ENCODE data around the gene ETNK2. TPM values are rescaled to one million over a fixed set of nuclear protein-coding genes. Genes with fewer than 3 reads are reported as not detected.
A peak's percentile ranks its signal among the peaks of the same experiment; 100 is the strongest.

The ETNK2 gene
- polyA plus RNA-seq, 1 experiment: 25.6 TPM

DNA sequence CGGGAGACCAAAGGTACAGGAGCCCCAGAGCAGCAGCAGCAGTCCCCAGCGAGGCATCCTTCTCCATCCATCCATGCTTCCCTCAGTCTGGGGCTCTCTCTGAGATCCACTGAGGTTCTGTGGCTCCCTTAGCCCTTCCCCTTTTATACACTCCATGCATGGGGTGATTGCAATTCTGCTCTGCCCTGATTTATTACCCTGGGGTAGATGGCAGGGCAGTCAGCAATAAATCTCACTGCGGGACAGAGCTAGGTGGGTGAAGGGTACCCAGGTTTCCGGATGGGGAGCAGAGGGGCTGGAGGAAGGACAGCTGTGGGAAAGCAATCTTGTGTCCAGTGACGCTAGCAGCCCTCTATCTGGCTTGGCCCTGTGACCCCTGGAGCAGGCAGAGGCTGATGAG lies 14.4 kb upstream of the ETNK2 start, which contains the start of gene REN:
Gene REN (minus strand): TSS at position 119 of the 400 bp plus-strand sequence. CDS start 44 bp downstream, at position 75.
- no peak for TF ChIP-seq CTCF (IDR thresholded peaks at IDR 0.05; ENCODE audit: low read depth, low read length)
- DNase-seq (ENCODE audit: low read depth, low spot score): no peak
- CTCF ChIA-PET: interaction anchor here (0.8 to 13.8 kb wide), 7 partner anchors 19 to 231 kb away, joined by 3 to 212 read pairs (median 17); partner anchors contain the start of genes GOLT1A and PLEKHA6
- POLR2A ChIA-PET: no interaction called here
- H3K27ac ChIP-seq (ENCODE audit: low read depth, low read length): no peak within 1 kb of the TSS
- peaks cover 3% of the 10 kb centered on the region for H3K9me3 ChIP-seq (ENCODE audit: control insufficient read depth, insufficient read depth, low read length)
- no peak within 1 kb of the TSS for H3K4me3 ChIP-seq (ENCODE audit: low read depth, low read length)
- H3K27me3 ChIP-seq (ENCODE audit: control insufficient read depth, insufficient read depth, low read length): peaks cover 2% of the 10 kb centered on the region

DNA sequence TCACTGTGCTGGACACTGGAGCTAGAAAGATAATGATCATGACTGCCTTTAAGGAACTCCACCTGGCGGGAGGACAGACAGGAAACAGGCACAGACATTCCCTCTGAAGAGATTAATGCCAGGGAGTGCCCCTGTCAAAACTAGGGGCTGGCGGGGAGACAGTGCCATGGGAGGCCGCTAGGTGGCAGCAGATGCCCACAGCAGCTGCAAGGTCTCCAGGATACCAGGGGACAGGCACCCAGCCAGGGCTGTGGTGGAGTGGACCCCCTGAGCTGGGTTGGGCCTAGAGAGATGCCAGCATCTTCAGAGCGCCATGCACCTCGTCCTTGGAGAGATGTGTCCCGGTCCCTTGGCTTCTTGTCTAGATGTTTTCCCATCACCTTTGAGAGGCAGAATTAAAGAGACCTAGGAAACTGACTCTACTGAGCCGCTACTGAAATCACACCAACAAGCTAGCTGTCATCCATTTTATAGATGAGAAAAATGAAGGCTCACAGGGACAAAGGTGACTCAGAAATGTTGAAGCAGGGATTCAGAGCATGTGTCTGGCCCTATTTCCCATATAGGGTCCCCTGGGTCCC lies 10.7 kb upstream of the ETNK2 start:
- TF ChIP-seq CTCF (IDR thresholded peaks at IDR 0.05; ENCODE audit: low read depth, low read length): peak; percentile 100
- Histone ChIP-seq H3K27ac (ENCODE audit: low read depth, low read length) (no peak overlapping the region), H3K4me3 (ENCODE audit: low read depth, low read length) (no peak overlapping the region), H3K27me3 (ENCODE audit: control insufficient read depth, insufficient read depth, low read length) (peaks cover 6% of the 10 kb centered on the region), H3K9me3 (ENCODE audit: control insufficient read depth, insufficient read depth, low read length) (no peaks in the 10 kb centered on the region)
- ChIA-PET POLR2A (no interaction called here), CTCF (interaction anchor here (0.6 to 13.8 kb wide), 36 partner anchors 8 to 291 kb away, joined by 3 to 212 read pairs (median 6); partner anchors contain the start of genes ETNK2, GOLT1A and PLEKHA6)
- DNase-seq (ENCODE audit: low read depth, low spot score): no peak

DNA sequence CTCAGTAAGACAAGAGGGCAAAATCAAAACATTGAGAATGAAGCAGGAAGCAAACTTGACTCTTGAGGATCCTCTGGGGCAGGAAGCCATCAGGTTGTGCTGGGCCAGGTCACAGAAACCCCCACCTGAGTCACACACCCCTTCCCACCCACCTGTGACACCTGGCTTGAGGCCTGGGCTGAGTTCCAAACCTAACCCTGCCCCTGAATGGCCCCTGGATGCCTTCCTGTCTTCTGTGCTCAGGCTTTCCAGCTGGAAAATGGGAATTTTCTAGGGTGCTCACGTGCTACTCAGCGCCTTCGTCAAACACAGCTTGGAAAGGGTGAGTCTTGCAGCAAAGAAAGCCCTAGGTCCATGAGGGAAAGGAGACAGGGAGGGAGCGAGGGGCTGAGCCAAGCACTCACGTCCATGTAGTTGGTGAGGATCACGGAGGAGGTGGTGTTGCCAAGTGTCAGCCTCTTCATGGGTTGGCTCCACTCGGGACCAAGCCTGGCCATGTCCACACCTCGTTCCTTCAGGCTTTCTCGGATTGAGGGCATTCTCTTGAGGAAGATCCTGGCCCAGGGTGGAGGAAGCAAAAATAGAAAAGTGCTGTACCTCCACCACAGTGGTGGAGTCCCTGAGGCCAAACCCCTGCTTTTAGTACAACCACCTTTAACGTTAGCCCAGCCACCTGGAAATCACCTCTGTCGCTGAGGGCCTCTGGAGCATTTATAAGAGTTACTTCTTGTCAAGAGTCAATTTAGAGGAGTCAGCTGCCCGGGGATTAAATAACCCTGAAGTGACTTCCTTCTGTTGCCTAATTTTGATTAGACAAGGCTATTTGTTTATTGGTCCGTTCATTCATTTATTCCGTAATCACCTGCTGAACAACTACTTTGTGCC lies 10.0 kb upstream of the ETNK2 start:
- ChIA-PET POLR2A (no interaction called here), CTCF (interaction anchor here (0.6 to 13.8 kb wide), 31 partner anchors 7 to 246 kb away, joined by 3 to 212 read pairs (median 6); partner anchors contain the start of genes ETNK2, GOLT1A and PLEKHA6)
- no peaks in the 10 kb centered on the region for H3K9me3 ChIP-seq (ENCODE audit: control insufficient read depth, insufficient read depth, low read length)
- TF ChIP-seq CTCF (IDR thresholded peaks at IDR 0.05; ENCODE audit: low read depth, low read length): no peak
- peaks cover 6% of the 10 kb centered on the region for H3K27me3 ChIP-seq (ENCODE audit: control insufficient read depth, insufficient read depth, low read length)
- no peak overlapping the region for H3K27ac ChIP-seq (ENCODE audit: low read depth, low read length)
- DNase-seq (ENCODE audit: low read depth, low spot score): no peak
- H3K4me3 ChIP-seq (ENCODE audit: low read depth, low read length): no peak overlapping the region

GRCh38 chr1:204157962-204158361 lies 6.1 kb upstream of the ETNK2 start:
- CTCF ChIA-PET: interaction anchor here (0.6 to 1.1 kb wide), 3 partner anchors 48 to 241 kb away, joined by 3 read pairs; no protein-coding TSS in a partner anchor
- Histone ChIP-seq H3K9me3 (ENCODE audit: control insufficient read depth, insufficient read depth, low read length) (no peaks in the 10 kb centered on the region), H3K4me3 (ENCODE audit: low read depth, low read length) (no peak overlapping the region), H3K27me3 (ENCODE audit: control insufficient read depth, insufficient read depth, low read length) (peaks cover 18% of the 10 kb centered on the region), H3K27ac (ENCODE audit: low read depth, low read length) (no peak overlapping the region)
- POLR2A ChIA-PET: no interaction called here
- TF ChIP-seq CTCF (IDR thresholded peaks at IDR 0.05; ENCODE audit: low read depth, low read length): no peak
- no peak for DNase-seq (ENCODE audit: low read depth, low spot score)

- no peak for DNase-seq (ENCODE audit: low read depth, low spot score)
- ChIA-PET POLR2A (no interaction called here), CTCF (no interaction called here)
- Histone ChIP-seq H3K27ac (ENCODE audit: low read depth, low read length) (no peak overlapping the region), H3K4me3 (ENCODE audit: low read depth, low read length) (no peak overlapping the region), H3K27me3 (ENCODE audit: control insufficient read depth, insufficient read depth, low read length) (peaks cover 14% of the 10 kb centered on the region), H3K9me3 (ENCODE audit: control insufficient read depth, insufficient read depth, low read length) (no peaks in the 10 kb centered on the region)
- no peak for TF ChIP-seq CTCF (IDR thresholded peaks at IDR 0.05; ENCODE audit: low read depth, low read length)
These were observed 4.0 kb upstream of the ETNK2 start for GRCh38 chr1:204155881-204156280.

Data from AG04450 (cell line).